Measurements from ENCODE around the gene TREM2. TPM values are rescaled to one million over a fixed set of nuclear protein-coding genes. Genes with fewer than 3 reads are reported as not detected.

TREM2 gene
- total and polyA plus RNA-seq, 2 of the 8 experiments (the other 6 are each of a cell fraction or from before 2014, with no cell fraction given): 0.20 TPM; not detected in 1

Other genes with a start within 250 kb of the TREM2 start
- 1.3 and 1.4 TPM in 2 replicates for gene UNC5CL, start 123.9 kb downstream of the TREM2 start, total RNA-seq (2021; fragmentation: NEBNext Ultra II Directional; extraction: Animal tissue kit (Norgen Biotek cat#: 25700))
- 1.7 and 2.3 TPM in 2 replicates for gene UNC5CL, start 123.9 kb downstream of the TREM2 start, polyA plus RNA-seq (2011; rRNA removed)
- not detected in 2 replicates for gene TSPO2, start 120.6 kb downstream of the TREM2 start, total RNA-seq (2021; fragmentation: NEBNext Ultra II Directional; extraction: Animal tissue kit (Norgen Biotek cat#: 25700))
- gene TSPO2, start 120.6 kb downstream of the TREM2 start, polyA plus RNA-seq (2011; rRNA removed): not detected in 2 replicates
- not detected in 2 replicates for gene APOBEC2, start 109.9 kb downstream of the TREM2 start, total RNA-seq (2021; fragmentation: NEBNext Ultra II Directional; extraction: Animal tissue kit (Norgen Biotek cat#: 25700))
- gene APOBEC2, start 109.9 kb downstream of the TREM2 start, polyA plus RNA-seq (2011; rRNA removed): not detected in 2 replicates
- gene OARD1, start 90.8 kb downstream of the TREM2 start, total RNA-seq (2021; fragmentation: NEBNext Ultra II Directional; extraction: Animal tissue kit (Norgen Biotek cat#: 25700)): 35.1 and 35.8 TPM in 2 replicates
- 10.0 and 16.8 TPM in 2 replicates for gene OARD1, start 90.8 kb downstream of the TREM2 start, polyA plus RNA-seq (2011; rRNA removed)
- gene NFYA, start 90.1 kb downstream of the TREM2 start, total RNA-seq (2021; fragmentation: NEBNext Ultra II Directional; extraction: Animal tissue kit (Norgen Biotek cat#: 25700)): 33.7 and 35.5 TPM in 2 replicates
- gene NFYA, start 90.1 kb downstream of the TREM2 start, polyA plus RNA-seq (2011; rRNA removed): 19.7 and 19.8 TPM in 2 replicates
- not detected in 2 replicates for gene TREML1, start 8.8 kb downstream of the TREM2 start, total RNA-seq (2021; fragmentation: NEBNext Ultra II Directional; extraction: Animal tissue kit (Norgen Biotek cat#: 25700))
- 0.08 and 0.30 TPM in 2 replicates for gene TREML1, start 8.8 kb downstream of the TREM2 start, polyA plus RNA-seq (2011; rRNA removed)
- 0.09 and 0.11 TPM in 2 replicates for gene TREML2, start 38.0 kb upstream of the TREM2 start, total RNA-seq (2021; fragmentation: NEBNext Ultra II Directional; extraction: Animal tissue kit (Norgen Biotek cat#: 25700))
- gene TREML2, start 38.0 kb upstream of the TREM2 start, polyA plus RNA-seq (2011; rRNA removed): 0.18 and 0.22 TPM in 2 replicates
- not detected in 2 replicates for gene TREML4, start 65.2 kb upstream of the TREM2 start, total RNA-seq (2021; fragmentation: NEBNext Ultra II Directional; extraction: Animal tissue kit (Norgen Biotek cat#: 25700))
- not detected in 2 replicates for gene TREML4, start 65.2 kb upstream of the TREM2 start, polyA plus RNA-seq (2011; rRNA removed)
- not detected in 2 replicates for gene TREM1, start 123.6 kb upstream of the TREM2 start, total RNA-seq (2021; fragmentation: NEBNext Ultra II Directional; extraction: Animal tissue kit (Norgen Biotek cat#: 25700))
- not detected in 2 replicates for gene TREM1, start 123.6 kb upstream of the TREM2 start, polyA plus RNA-seq (2011; rRNA removed)
- gene NCR2, start 172.5 kb upstream of the TREM2 start, total RNA-seq (2021; fragmentation: NEBNext Ultra II Directional; extraction: Animal tissue kit (Norgen Biotek cat#: 25700)): not detected in 2 replicates
- not detected in 2 replicates for gene NCR2, start 172.5 kb upstream of the TREM2 start, polyA plus RNA-seq (2011; rRNA removed)